SJSA1 (cell line): ENCODE measurements around the gene ARNT2. TPM values are rescaled to one million over a fixed set of nuclear protein-coding genes. Genes with fewer than 3 reads are reported as not detected.
A peak's percentile ranks its signal among the peaks of the same experiment; 100 is the strongest.

Experiments
- DNase-seq, 2 experiments: peaks; one replicate each; pipeline ENCODE4 v3.0.0-alpha.2; 2015 to 2020; ENCODE audit warnings: low spot score in 2 of 2, low read depth in 1 of 2
- H3K27ac ChIP-seq: fragments of 250-450 bp; sonication (Bioruptor Pico); 2 replicates; pipeline ENCODE4 v1.5.1; 2020; ENCODE audit warnings: mild to moderate bottlenecking, moderate library complexity
- H3K27me3 ChIP-seq: fragments of 250-450 bp; sonication (Bioruptor Pico); replicated peaks from 2 replicates; pipeline ENCODE4 v1.5.1; 2020; ENCODE audit warnings: mild to moderate bottlenecking, moderate library complexity
- H3K36me3 ChIP-seq: fragments of 250-450 bp; sonication (Bioruptor Pico); 2 replicates; pipeline ENCODE4 v1.5.1; 2020; ENCODE audit warnings: mild to moderate bottlenecking
- H3K4me1 ChIP-seq: fragments of 250-450 bp; sonication (Bioruptor Pico); replicated peaks from 2 replicates; pipeline ENCODE4 v1.6.1; 2021; ENCODE audit warnings: mild to moderate bottlenecking
- H3K4me3 ChIP-seq: fragments of 250-450 bp; sonication (Bioruptor Pico); 2 replicates; pipeline ENCODE4 v1.5.1; 2020; ENCODE audit warnings: mild to moderate bottlenecking
- H3K9me3 ChIP-seq: fragments of 250-450 bp; sonication (Bioruptor Pico); replicated peaks from 2 replicates; pipeline ENCODE4 v1.5.1; 2020; ENCODE audit warnings: mild to moderate bottlenecking
- total RNA-seq: library from RNA; depleted of rRNA; stranded (reverse); fragments of >200 nt; shearing (Covaris generic); gene quantifications from 2 replicates; pipeline ENCODE4 v1.2.3, GENCODE V29; 2014

Gene ARNT2
- total RNA-seq, 1 experiment from 2014 or later = 7.1 TPM

- no peak for DNase-seq
- Histone ChIP-seq H3K9me3 (no peaks in the 10 kb centered on the region), H3K4me3 (no peak overlapping the region), H3K27ac (no peak overlapping the region), H3K4me1 (peaks cover 4% of the 10 kb centered on the region), H3K36me3 (peaks cover 12% of the 10 kb centered on the region; the same call in 1 of the 2 replicates), H3K27me3 (no peaks in the 10 kb centered on the region)
Measured at GRCh38 chr15:80561500-80561899, 157.3 kb downstream of the ARNT2 start.

GRCh38 chr15:80562033-80562432 lies 157.9 kb downstream of the ARNT2 start:
- peaks cover 12% of the 10 kb centered on the region; the same call in 1 of the 2 replicates for H3K36me3 ChIP-seq
- H3K4me3 ChIP-seq = no peak overlapping the region
- H3K9me3 ChIP-seq = no peaks in the 10 kb centered on the region
- peaks cover 4% of the 10 kb centered on the region for H3K4me1 ChIP-seq
- no peak overlapping the region for H3K27ac ChIP-seq
- no peak for DNase-seq
- no peaks in the 10 kb centered on the region for H3K27me3 ChIP-seq

- no peak for DNase-seq
- H3K36me3 ChIP-seq = peaks cover 12% of the 10 kb centered on the region; the same call in 1 of the 2 replicates
Measured at GRCh38 chr15:80562846-80563245, 158.7 kb downstream of the ARNT2 start.

GRCh38 chr15:80563372-80563997 lies 159.3 kb downstream of the ARNT2 start:
- H3K27me3 ChIP-seq = no peaks in the 10 kb centered on the region
- H3K4me3 ChIP-seq = no peak overlapping the region
- H3K27ac ChIP-seq = no peak overlapping the region
- H3K9me3 ChIP-seq = no peaks in the 10 kb centered on the region
- peaks cover 12% of the 10 kb centered on the region; the same call in 1 of the 2 replicates for H3K36me3 ChIP-seq
- H3K4me1 ChIP-seq = peaks cover 12% of the 10 kb centered on the region
- no peak for DNase-seq

More at GRCh38 chr15:80562846-80563245, 158.7 kb downstream of the ARNT2 start:
- Histone ChIP-seq H3K9me3 (no peaks in the 10 kb centered on the region), H3K4me1 (peaks cover 5% of the 10 kb centered on the region), H3K27ac (no peak overlapping the region), H3K27me3 (no peaks in the 10 kb centered on the region), H3K4me3 (no peak overlapping the region)

GRCh38 chr15:80564056-80564455 lies 159.9 kb downstream of the ARNT2 start:
- Histone ChIP-seq H3K4me3 (no peak overlapping the region), H3K4me1 (peaks cover 12% of the 10 kb centered on the region), H3K9me3 (no peaks in the 10 kb centered on the region), H3K36me3 (peaks cover 12% of the 10 kb centered on the region; the same call in 1 of the 2 replicates), H3K27ac (no peak overlapping the region), H3K27me3 (no peaks in the 10 kb centered on the region)
- DNase-seq = no peak

GRCh38 chr15:80565398-80565797 lies 161.2 kb downstream of the ARNT2 start:
- no peaks in the 10 kb centered on the region for H3K27me3 ChIP-seq
- H3K4me1 ChIP-seq = peaks cover 12% of the 10 kb centered on the region
- no peaks in the 10 kb centered on the region for H3K9me3 ChIP-seq
- no peak for DNase-seq
- H3K4me3 ChIP-seq = no peak overlapping the region
- no peak overlapping the region for H3K27ac ChIP-seq
- peaks cover 12% of the 10 kb centered on the region; the same call in 1 of the 2 replicates for H3K36me3 ChIP-seq

GRCh38 chr15:80565988-80566387 lies 161.8 kb downstream of the ARNT2 start:
- H3K27ac ChIP-seq = no peak overlapping the region
- no peaks in the 10 kb centered on the region for H3K9me3 ChIP-seq
- H3K4me1 ChIP-seq = peaks cover 12% of the 10 kb centered on the region
- peaks cover 12% of the 10 kb centered on the region; the same call in 1 of the 2 replicates for H3K36me3 ChIP-seq
- no peak overlapping the region for H3K4me3 ChIP-seq
- peak in 1 of 2 experiments; percentile 16 for DNase-seq
- H3K27me3 ChIP-seq = no peaks in the 10 kb centered on the region

GRCh38 chr15:80567721-80568157 lies 163.6 kb downstream of the ARNT2 start:
- no peak overlapping the region for H3K4me3 ChIP-seq
- H3K36me3 ChIP-seq = peaks cover 12% of the 10 kb centered on the region; the same call in 1 of the 2 replicates
- no peak overlapping the region for H3K27ac ChIP-seq

GRCh38 chr15:80568298-80568697 lies 164.1 kb downstream of the ARNT2 start:
- no peak for DNase-seq
- H3K27me3 ChIP-seq = no peaks in the 10 kb centered on the region
- H3K36me3 ChIP-seq = peaks cover 12% of the 10 kb centered on the region; the same call in 1 of the 2 replicates
- H3K27ac ChIP-seq = no peak overlapping the region
- peaks cover 12% of the 10 kb centered on the region for H3K4me1 ChIP-seq
- H3K9me3 ChIP-seq = no peaks in the 10 kb centered on the region
- no peak overlapping the region for H3K4me3 ChIP-seq

More at GRCh38 chr15:80567721-80568157, 163.6 kb downstream of the ARNT2 start:
- Histone ChIP-seq H3K4me1 (peaks cover 12% of the 10 kb centered on the region), H3K9me3 (no peaks in the 10 kb centered on the region), H3K27me3 (no peaks in the 10 kb centered on the region)
- DNase-seq = peak; percentile 63 to 66

GRCh38 chr15:80568876-80569605 lies 164.9 kb downstream of the ARNT2 start:
- peaks cover 12% of the 10 kb centered on the region for H3K4me1 ChIP-seq
- H3K27me3 ChIP-seq = no peaks in the 10 kb centered on the region
- DNase-seq = no peak
- peaks cover 6% of the 10 kb centered on the region; the same call in 1 of the 2 replicates for H3K36me3 ChIP-seq
- no peak overlapping the region for H3K4me3 ChIP-seq
- no peak overlapping the region for H3K27ac ChIP-seq
- H3K9me3 ChIP-seq = no peaks in the 10 kb centered on the region

- DNase-seq = no peak
- peaks cover 6% of the 10 kb centered on the region; the same call in 1 of the 2 replicates for H3K36me3 ChIP-seq
- no peaks in the 10 kb centered on the region for H3K9me3 ChIP-seq
- no peak overlapping the region for H3K4me3 ChIP-seq
- H3K27ac ChIP-seq = no peak overlapping the region
- H3K27me3 ChIP-seq = no peaks in the 10 kb centered on the region
- H3K4me1 ChIP-seq = peaks cover 12% of the 10 kb centered on the region
Measured at GRCh38 chr15:80569656-80570055, 165.5 kb downstream of the ARNT2 start.

GRCh38 chr15:80570553-80570952 lies 166.4 kb downstream of the ARNT2 start:
- no peak for DNase-seq
- H3K9me3 ChIP-seq = no peaks in the 10 kb centered on the region
- no peak overlapping the region for H3K4me3 ChIP-seq
- peaks cover 12% of the 10 kb centered on the region for H3K4me1 ChIP-seq
- no peak overlapping the region for H3K27ac ChIP-seq
- no peaks in the 10 kb centered on the region for H3K27me3 ChIP-seq
- peaks cover 6% of the 10 kb centered on the region; the same call in 1 of the 2 replicates for H3K36me3 ChIP-seq

- Histone ChIP-seq H3K4me3 (no peak overlapping the region), H3K4me1 (peaks cover 8% of the 10 kb centered on the region), H3K27me3 (no peaks in the 10 kb centered on the region), H3K9me3 (no peaks in the 10 kb centered on the region), H3K27ac (no peak overlapping the region), H3K36me3 (no peaks in the 10 kb centered on the region)
- DNase-seq = no peak
Measured at GRCh38 chr15:80572337-80572736, 168.2 kb downstream of the ARNT2 start.

- Histone ChIP-seq H3K27ac (no peak overlapping the region), H3K27me3 (no peaks in the 10 kb centered on the region), H3K4me3 (no peak overlapping the region), H3K36me3 (no peaks in the 10 kb centered on the region), H3K4me1 (no peaks in the 10 kb centered on the region), H3K9me3 (no peaks in the 10 kb centered on the region)
- DNase-seq = no peak
Measured at GRCh38 chr15:80573606-80574005, 169.4 kb downstream of the ARNT2 start.
